ENCODE data around the gene SLC9A5.

Gene SLC9A5

DNA sequence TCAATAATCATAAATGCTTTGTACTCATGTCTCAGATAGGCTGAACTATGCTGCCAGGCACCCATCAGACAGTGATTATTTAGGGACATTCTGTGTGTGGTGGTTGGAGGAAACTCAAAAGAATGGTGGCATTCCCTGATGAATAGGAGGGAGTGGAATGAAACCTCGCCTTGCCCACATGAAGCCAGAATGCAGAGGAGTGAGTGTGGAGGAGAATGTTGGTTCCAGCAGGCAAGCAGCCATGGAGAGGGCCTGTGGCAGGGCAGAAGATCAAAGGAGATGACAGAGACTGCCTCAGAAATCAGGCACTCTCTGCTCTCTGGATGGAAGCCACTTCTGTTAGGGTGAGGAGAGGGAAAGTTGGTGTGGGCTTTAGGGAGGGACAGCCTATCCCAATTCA is 55.2 kb downstream of the SLC9A5 start:
- in situ Hi-C loops (cut with MboI; ENCODE audit: low sequenced_read_pairs): no loop called here

- in situ Hi-C loops (cut with MboI; ENCODE audit: low sequenced_read_pairs): no loop called here
Observed at GRCh38 chr16:67305216-67306071, 56.7 kb downstream of the SLC9A5 start.

DNA sequence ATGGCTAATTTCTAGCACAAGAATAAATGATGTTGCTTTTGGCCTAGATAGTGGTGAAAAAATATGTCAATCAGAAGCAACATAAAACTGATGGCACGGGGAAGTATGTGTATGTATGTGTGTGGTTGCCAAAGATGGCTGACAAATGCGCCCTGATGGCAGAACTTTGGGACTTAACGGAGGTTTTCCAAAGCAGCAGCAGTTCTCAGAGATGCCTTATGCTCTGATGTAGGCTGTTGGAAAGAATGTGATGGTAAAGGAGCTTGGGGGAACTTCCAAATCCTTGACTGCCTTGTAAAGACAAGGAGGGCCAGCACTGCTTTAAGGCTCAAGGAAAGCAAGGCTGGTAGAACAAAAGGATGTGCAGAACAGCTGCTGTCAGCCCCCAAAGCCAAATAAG is 61.8 kb downstream of the SLC9A5 start:
- in situ Hi-C loops (cut with MboI; ENCODE audit: low sequenced_read_pairs): no loop called here

DNA sequence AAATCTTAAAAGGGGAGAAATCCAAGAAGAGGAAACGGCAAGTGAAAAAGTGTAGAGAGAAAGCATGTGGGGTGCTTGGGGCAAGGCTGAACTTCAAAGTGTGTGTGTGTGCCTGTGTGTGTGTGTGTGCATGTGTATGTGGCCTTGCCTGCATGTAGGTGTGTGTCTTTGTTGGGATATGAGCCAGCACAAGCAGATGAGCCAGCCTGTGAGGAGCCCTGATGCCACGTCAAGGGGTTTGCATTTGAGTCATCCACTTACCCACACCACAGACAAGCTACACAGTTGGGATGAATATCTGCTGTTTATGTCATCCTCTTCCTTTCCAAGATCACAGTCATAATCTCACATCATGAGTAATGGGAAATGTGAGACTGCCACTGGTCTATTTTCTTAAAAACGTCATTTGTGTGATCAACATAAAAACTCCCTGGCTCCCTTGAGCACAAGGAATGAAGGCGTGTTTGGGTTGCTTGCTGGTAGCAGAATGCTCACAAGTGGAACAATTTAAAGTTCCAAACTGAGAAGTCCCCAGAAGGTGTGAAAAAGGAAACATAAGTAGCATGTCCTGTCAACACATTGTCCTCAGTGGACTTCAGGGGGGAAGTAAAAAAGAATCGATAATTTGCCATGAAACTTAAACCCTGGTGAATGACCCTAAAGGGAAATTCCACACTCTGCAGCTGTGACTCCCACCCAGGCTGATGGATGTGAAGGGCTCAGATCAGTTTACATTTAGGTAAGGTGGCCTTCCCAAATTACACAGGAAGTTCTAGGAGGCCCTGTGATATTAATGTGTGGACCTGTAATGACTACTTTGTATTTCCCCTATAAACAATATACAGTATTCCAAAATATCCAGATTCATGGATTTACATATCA is 63.1 kb downstream of the SLC9A5 start:
- in situ Hi-C loops (cut with MboI; ENCODE audit: low sequenced_read_pairs): no loop called here

DNA sequence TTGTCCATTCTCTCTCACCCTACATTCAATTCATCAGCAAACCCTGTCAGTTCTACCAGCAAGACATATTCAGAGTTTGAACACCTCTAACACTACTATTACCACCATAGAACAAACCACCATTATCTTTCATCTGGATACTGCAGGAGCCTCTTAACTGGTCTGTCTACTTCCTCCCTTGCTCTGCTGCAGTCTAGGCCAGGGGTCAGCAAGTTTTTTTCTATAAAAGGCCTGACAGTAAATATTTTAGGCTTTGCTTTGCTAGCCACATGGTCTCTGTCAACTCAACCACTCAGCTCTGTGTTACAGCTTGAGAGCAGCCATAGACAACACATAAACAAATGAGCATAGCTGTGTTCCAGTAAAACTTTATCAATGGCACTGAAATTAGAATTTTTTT is 63.9 kb downstream of the SLC9A5 start:
- in situ Hi-C loops (cut with MboI; ENCODE audit: low sequenced_read_pairs): no loop called here

DNA sequence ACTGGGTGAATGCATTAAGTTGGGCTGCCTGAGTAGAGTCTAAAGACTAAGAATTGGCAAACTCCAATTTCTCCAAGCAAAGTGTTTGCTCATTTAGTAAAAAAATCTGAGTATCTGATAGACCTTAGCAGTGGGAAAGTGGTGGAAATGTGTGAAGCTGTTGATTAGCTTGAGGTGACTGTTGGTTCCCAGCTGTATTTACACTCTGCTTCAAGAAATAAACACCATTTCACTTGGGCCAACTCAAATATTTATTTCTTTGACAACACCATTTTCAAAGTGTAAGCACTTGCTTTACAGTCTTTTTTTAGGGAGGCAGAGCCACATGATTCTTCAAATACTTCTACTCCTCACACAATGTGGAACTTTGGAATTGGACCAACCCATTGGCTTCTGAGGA is 69.1 kb downstream of the SLC9A5 start:
- in situ Hi-C loops (cut with MboI; ENCODE audit: low sequenced_read_pairs): no loop called here

All from HL-60/S4 treated with retinoic acid at 250 ng/mL for 4 days and 3 days (cell line).